ENCODE results near the gene SIGLEC12.
A peak's percentile ranks its signal among the peaks of the same experiment; 100 is the strongest.

The SIGLEC12 gene

GRCh38 chr19:51480590-51480989 lies 21.0 kb downstream of the SIGLEC12 start:
- Histone ChIP-seq H3K4me2 (ENCODE audit: insufficient read depth, low read length) (no peak overlapping the region), H3K27ac (ENCODE audit: low read length) (no peak overlapping the region), H3K36me3 (ENCODE audit: insufficient read depth, low read length) (no peaks in the 10 kb centered on the region), H3K27me3 (ENCODE audit: insufficient read depth, low read length, poor library complexity) (no peaks in the 10 kb centered on the region), H3K79me2 (ENCODE audit: insufficient read depth, low read length) (no peaks in the 10 kb centered on the region), H3K9ac (ENCODE audit: low read depth, low read length) (no peak overlapping the region), H3K9me3 (ENCODE audit: insufficient read depth, low read length, severe bottlenecking) (no peaks in the 10 kb centered on the region), H3K4me1 (ENCODE audit: insufficient read depth, low read length) (no peaks in the 10 kb centered on the region), H3K4me3 (ENCODE audit: low read depth in 1 of 2, low read length in 2 of 2) (no peak overlapping the region), H4K20me1 (ENCODE audit: insufficient read depth, low read length) (no peaks in the 10 kb centered on the region), H2AFZ (ENCODE audit: low read depth, low read length) (no peak overlapping the region)
- ATAC-seq (ENCODE audit: insufficient read depth, low read depth) (peak; percentile 53; the same call in 1 of the 3 replicates), DNase-seq (peak; percentile 27)
- no peak for TF ChIP-seq EZH2 (IDR thresholded peaks at IDR 0.05; ENCODE audit: borderline replicate concordance, low read depth, low read length, severe bottlenecking)
- TF ChIP-seq CTCF (IDR thresholded peaks at IDR 0.05; ENCODE audit: borderline replicate concordance, extremely low read depth, low read length, poor library complexity, severe bottlenecking), result no peak

DNA sequence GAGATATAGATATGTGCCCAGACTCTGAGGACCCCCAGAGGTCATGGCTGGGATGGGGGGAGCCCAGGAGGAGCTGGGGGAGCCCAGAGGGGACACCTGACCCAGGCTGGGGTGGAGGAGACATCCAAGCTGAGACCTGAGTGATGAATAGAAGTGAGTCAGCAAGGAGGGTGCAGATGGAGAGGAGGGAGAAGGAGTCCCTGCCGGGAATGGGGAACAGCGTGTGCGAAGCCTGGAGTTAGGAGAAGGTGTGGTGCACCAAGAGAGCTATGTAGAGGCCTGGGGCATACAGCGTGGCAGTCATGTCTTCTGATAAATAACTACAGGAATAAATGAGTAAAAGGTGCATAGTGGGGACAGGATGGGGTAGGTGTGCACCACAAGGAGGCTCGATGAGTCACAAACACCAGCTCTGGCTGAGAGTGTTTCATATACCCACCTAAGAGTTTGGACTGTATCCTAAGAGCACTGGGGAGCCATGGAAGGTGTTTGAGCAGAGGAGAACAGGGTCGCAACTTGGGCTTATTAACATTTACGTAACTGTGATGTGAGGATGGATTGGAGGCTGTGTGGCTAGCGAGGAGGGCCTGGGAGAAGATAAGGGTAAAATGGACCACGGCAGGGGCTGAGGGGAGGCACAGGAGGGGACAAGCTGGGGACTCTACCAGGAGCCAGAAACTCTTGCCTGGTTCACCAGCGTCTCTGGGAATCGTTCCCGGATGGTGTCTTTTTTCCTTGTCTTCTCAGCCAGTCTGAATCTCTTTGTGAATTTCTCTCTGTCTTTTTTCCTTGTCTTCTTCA lies 21.9 kb downstream of the SIGLEC12 start:
- H2AFZ ChIP-seq (ENCODE audit: low read depth, low read length), result no peak overlapping the region
- no peak overlapping the region for H3K4me3 ChIP-seq (ENCODE audit: low read depth in 1 of 2, low read length in 2 of 2)
- no peaks in the 10 kb centered on the region for H3K79me2 ChIP-seq (ENCODE audit: insufficient read depth, low read length)
- ATAC-seq (ENCODE audit: insufficient read depth, low read depth), result no peak
- H3K36me3 ChIP-seq (ENCODE audit: insufficient read depth, low read length), result no peaks in the 10 kb centered on the region
- H3K27ac ChIP-seq (ENCODE audit: low read length), result no peak overlapping the region
- no peak for TF ChIP-seq EZH2 (IDR thresholded peaks at IDR 0.05; ENCODE audit: borderline replicate concordance, low read depth, low read length, severe bottlenecking)
- TF ChIP-seq CTCF (IDR thresholded peaks at IDR 0.05; ENCODE audit: borderline replicate concordance, extremely low read depth, low read length, poor library complexity, severe bottlenecking), result no peak
- H3K4me1 ChIP-seq (ENCODE audit: insufficient read depth, low read length), result no peaks in the 10 kb centered on the region
- no peak overlapping the region for H3K4me2 ChIP-seq (ENCODE audit: insufficient read depth, low read length)
- DNase-seq, result no peak
- no peak overlapping the region for H3K9ac ChIP-seq (ENCODE audit: low read depth, low read length)
- H3K9me3 ChIP-seq (ENCODE audit: insufficient read depth, low read length, severe bottlenecking), result no peaks in the 10 kb centered on the region
- no peaks in the 10 kb centered on the region for H3K27me3 ChIP-seq (ENCODE audit: insufficient read depth, low read length, poor library complexity)
- no peaks in the 10 kb centered on the region for H4K20me1 ChIP-seq (ENCODE audit: insufficient read depth, low read length)

GRCh38 chr19:51478381-51479234 lies 23.0 kb downstream of the SIGLEC12 start, which contains the start of gene CEACAM18:
Gene CEACAM18, plus strand, starts transcription at chr19:51478539.
- Histone ChIP-seq H3K79me2 (ENCODE audit: insufficient read depth, low read length) (no peaks in the 10 kb centered on the region), H3K9ac (ENCODE audit: low read depth, low read length) (no peak within 1 kb of the TSS), H3K4me3 (ENCODE audit: low read depth in 1 of 2, low read length in 2 of 2) (no peak within 1 kb of the TSS), H4K20me1 (ENCODE audit: insufficient read depth, low read length) (no peaks in the 10 kb centered on the region), H3K9me3 (ENCODE audit: insufficient read depth, low read length, severe bottlenecking) (no peaks in the 10 kb centered on the region), H3K36me3 (ENCODE audit: insufficient read depth, low read length) (no peaks in the 10 kb centered on the region), H3K27ac (ENCODE audit: low read length) (no peak within 1 kb of the TSS), H3K4me2 (ENCODE audit: insufficient read depth, low read length) (no peak within 1 kb of the TSS), H3K4me1 (ENCODE audit: insufficient read depth, low read length) (no peaks in the 10 kb centered on the region), H3K27me3 (ENCODE audit: insufficient read depth, low read length, poor library complexity) (no peaks in the 10 kb centered on the region), H2AFZ (ENCODE audit: low read depth, low read length) (no peak within 1 kb of the TSS)
- ATAC-seq (ENCODE audit: insufficient read depth, low read depth), result no peak
- no peak for DNase-seq
- TF ChIP-seq CTCF (IDR thresholded peaks at IDR 0.05; ENCODE audit: borderline replicate concordance, extremely low read depth, low read length, poor library complexity, severe bottlenecking) (no peak), EZH2 (IDR thresholded peaks at IDR 0.05; ENCODE audit: borderline replicate concordance, low read depth, low read length, severe bottlenecking) (no peak)
